Subcutaneous adipose tissue (tissue), 4 donors: ENCODE data around the gene MANBA. TPM values are rescaled to one million over a fixed set of nuclear protein-coding genes. Genes with fewer than 3 reads are reported as not detected.

Experiments used
- CTCF ChIP-seq: fragments of 450-650 bp; IDR thresholded peaks from one replicate; pipeline ENCODE4 v1.5.1; 2016; ENCODE audit warnings: low read depth, mild to moderate bottlenecking, control low read depth, antibody characterized with exemption, moderate library complexity
- total RNA-seq, 4 donors: library from RNA; depleted of rRNA; stranded (reverse); fragments of >200 nt; gene quantifications; one replicate each; pipeline ENCODE4 v1.1.0, GENCODE V29; 2016

Gene MANBA
- total RNA-seq, 4 donors from 2014 or later = 26.8 to 97.2 (median 47.0) TPM

GRCh38 chr4:102647117-102647516 is 113.7 kb downstream of the MANBA start:
- TF ChIP-seq CTCF = no peak

- no peak for TF ChIP-seq CTCF
These were observed 118.0 kb downstream of the MANBA start for GRCh38 chr4:102642631-102643298.

DNA sequence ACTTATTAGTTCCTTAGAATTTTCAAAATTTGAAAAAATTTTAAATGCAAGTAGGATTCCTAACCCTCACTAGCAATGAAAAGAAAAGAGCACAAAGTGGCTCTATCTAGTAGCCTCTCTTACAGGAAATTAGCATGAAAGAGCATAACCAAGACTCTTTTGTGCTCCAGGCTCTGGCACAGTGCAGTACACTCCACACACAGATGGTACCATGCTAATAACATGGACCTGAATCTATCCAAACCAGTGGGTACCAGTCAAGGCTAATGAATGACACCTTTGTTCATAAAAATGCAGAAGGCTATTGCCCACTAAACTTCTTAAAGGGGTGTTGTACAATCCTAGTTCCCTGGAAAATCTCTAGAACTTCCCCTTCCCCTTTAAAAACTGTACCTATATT is 119.0 kb downstream of the MANBA start:
- no peak for TF ChIP-seq CTCF

DNA sequence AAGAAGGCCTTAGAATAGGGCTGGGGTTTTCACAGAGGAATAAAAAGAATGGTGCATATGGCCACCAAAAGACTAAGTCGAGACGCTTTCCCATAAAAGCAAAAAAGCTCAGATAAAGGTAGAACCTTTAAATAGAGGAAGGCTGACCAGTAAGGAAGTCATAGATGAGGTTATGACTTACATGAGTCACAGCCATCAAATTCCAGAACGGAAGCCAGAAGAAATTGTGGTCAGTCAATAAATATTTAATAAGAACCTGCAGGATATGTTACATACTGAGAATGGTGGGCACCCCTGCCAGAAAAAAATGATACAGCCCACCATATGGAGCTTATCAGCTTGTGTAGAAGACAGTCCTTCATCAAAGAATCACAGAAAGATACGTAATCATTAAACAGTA is 120.1 kb downstream of the MANBA start:
- no peak for TF ChIP-seq CTCF

- TF ChIP-seq CTCF = no peak
These were observed 121.2 kb downstream of the MANBA start for GRCh38 chr4:102639598-102639997.

DNA sequence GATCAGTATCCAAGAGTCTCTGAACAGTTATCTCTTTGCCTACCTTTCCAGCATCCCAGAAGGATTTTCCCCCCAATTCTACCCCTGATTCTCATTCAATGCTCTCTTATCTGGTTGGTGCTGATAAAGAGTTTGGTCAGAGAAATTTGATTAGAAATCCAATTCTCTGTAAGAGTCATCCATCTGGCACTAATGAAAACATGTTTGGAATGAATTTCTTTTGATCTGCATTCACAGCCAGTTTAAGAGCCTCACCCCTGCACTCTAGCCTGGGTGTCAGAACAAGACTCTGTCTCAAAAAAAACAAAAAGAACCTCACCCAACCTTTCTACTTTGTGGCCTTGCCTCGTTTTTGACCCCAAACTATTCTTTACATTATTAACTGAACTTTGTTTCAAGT is 122.1 kb downstream of the MANBA start:
- TF ChIP-seq CTCF = no peak

GRCh38 chr4:102637391-102637790 is 123.4 kb downstream of the MANBA start:
- TF ChIP-seq CTCF = no peak
